Lower leg skin (tissue), 3 donors: ENCODE measurements around the gene PTPRC.

Experiments
- POLR2A ChIP-seq, 2 donors: fragments of 450-650 bp; IDR thresholded peaks; one replicate each; pipeline ENCODE4 v1.6.1; 2016 to 2017; ENCODE audit warnings: antibody characterized with exemption in 2 of 2, mild to moderate bottlenecking in 1 of 2, moderate library complexity in 1 of 2
- TF ChIP-seq, protein P1 (sequence below), 3 donors: fragments of 450-650 bp; IDR thresholded peaks; one replicate each; pipeline ENCODE4 v1.5.1; 2016; ENCODE audit warnings: antibody characterized with exemption in 3 of 3, mild to moderate bottlenecking in 3 of 3, moderate library complexity in 2 of 3

DNA sequence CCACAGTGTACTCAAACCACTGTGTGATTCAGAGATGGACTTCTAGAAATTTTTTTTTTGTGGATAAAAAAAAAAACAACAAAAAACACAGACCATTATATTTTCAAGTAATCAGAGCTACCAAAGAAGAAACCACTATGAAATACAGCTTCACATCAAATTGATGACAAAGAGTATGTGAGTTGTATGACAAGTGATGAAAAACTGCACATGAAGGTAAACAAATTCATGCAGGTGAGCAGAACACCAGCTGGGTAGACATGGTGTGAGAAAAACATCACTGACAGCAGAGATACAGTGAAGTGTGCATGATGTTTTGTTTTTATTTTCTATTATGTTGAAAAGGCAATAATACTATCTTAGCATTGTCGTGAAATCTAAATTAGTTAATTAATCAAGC, 8.0 kb upstream of the PTPRC start:
- TF ChIP-seq, protein P1, sequence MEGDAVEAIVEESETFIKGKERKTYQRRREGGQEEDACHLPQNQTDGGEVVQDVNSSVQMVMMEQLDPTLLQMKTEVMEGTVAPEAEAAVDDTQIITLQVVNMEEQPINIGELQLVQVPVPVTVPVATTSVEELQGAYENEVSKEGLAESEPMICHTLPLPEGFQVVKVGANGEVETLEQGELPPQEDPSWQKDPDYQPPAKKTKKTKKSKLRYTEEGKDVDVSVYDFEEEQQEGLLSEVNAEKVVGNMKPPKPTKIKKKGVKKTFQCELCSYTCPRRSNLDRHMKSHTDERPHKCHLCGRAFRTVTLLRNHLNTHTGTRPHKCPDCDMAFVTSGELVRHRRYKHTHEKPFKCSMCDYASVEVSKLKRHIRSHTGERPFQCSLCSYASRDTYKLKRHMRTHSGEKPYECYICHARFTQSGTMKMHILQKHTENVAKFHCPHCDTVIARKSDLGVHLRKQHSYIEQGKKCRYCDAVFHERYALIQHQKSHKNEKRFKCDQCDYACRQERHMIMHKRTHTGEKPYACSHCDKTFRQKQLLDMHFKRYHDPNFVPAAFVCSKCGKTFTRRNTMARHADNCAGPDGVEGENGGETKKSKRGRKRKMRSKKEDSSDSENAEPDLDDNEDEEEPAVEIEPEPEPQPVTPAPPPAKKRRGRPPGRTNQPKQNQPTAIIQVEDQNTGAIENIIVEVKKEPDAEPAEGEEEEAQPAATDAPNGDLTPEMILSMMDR (IDR thresholded peaks at IDR 0.05): no peak
- TF ChIP-seq POLR2A (IDR thresholded peaks at IDR 0.05): no peak
